ENCODE data around the gene DDR2. TPM values are rescaled to one million over a fixed set of nuclear protein-coding genes. Genes with fewer than 3 reads are reported as not detected.

Gene DDR2
- total RNA-seq, 4 donors from 2014 or later, result 76.5 to 120 (median 103) TPM

DNA sequence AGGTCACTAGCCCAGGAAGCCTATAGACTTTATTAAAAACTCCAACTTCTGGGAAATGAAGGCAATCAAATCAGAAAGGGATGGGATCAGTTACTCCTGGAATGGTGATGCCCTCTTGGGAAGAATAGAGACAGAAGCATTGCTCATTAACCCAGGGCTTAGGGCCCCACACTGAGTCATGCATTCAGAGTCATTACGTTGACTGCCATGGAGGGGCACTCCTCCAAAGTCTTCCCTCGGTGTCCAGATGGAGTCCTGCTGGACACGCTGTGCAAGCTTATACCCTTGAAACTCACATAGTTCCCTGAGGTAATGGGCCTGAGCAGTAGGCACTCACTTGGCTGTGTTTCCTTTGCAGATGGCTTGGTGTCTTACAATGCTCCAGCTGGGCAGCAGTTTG, 123.0 kb downstream of the DDR2 start:
- Histone ChIP-seq H3K27ac (no peak overlapping the region), H3K27me3 (no peaks in the 10 kb centered on the region), H3K9me3 (peaks cover 0 to 5% (median 0%) of the 10 kb centered on the region in 4 donors), H3K4me3 (no peak overlapping the region), H3K4me1 (no peaks in the 10 kb centered on the region), H3K36me3 (peaks cover 0 to 54% (median 3%) of the 10 kb centered on the region in 3 donors)
- TF ChIP-seq, protein P1, sequence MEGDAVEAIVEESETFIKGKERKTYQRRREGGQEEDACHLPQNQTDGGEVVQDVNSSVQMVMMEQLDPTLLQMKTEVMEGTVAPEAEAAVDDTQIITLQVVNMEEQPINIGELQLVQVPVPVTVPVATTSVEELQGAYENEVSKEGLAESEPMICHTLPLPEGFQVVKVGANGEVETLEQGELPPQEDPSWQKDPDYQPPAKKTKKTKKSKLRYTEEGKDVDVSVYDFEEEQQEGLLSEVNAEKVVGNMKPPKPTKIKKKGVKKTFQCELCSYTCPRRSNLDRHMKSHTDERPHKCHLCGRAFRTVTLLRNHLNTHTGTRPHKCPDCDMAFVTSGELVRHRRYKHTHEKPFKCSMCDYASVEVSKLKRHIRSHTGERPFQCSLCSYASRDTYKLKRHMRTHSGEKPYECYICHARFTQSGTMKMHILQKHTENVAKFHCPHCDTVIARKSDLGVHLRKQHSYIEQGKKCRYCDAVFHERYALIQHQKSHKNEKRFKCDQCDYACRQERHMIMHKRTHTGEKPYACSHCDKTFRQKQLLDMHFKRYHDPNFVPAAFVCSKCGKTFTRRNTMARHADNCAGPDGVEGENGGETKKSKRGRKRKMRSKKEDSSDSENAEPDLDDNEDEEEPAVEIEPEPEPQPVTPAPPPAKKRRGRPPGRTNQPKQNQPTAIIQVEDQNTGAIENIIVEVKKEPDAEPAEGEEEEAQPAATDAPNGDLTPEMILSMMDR (IDR thresholded peaks at IDR 0.05), result no peak
- TF ChIP-seq POLR2A (IDR thresholded peaks at IDR 0.05) (no peak), EP300 (IDR thresholded peaks at IDR 0.05) (no peak)
- no peak for DNase-seq (ENCODE audit: low spot score in 2 of 2)
- WGBS, 2 donors, result 86 to 90% methylated on average over 2 to 3 of the region's 3 CpGs

DNA sequence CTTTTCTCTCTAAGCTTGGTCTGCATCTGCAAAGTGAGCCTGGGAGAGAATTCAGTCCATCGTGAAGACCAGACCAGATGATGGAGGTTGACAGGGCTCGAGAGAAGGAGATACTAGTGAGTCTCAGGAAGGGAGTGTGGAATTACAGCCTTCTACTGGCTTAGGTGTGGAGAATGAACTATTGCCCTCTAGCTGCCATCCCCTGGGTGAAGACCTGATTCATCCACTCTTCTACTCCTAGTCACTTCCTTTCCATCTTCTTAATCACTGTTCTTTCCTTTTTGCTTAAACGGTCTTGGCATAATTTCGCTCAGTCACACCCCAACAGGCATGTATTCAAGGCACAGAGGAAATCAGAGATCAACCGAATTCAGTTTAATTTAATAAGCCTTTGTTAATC, 124.3 kb downstream of the DDR2 start:
- Histone ChIP-seq H3K4me3 (no peak overlapping the region), H3K36me3 (peaks cover 3 to 65% (median 3%) of the 10 kb centered on the region in 3 donors)

DNA sequence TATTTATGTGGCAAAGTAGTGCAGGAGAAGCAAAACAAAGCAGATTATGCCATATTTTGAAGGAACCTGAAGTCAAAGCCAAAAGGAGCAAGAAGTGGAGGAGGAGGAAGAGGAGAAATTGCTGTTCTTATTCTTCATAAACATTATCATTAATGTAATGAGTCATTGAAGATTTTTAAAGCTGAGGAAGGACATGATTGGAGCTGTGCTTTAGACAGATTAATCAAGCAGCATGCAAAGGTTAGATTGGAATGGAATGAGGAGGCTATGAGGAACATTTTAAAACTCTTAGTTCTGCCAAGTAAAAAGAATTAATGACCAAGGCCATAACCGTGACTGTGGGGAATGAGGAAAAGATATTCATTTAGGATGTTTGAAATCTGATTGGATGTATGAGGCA, 125.2 kb downstream of the DDR2 start:
- Histone ChIP-seq H3K27me3 (no peaks in the 10 kb centered on the region), H3K27ac (no peak overlapping the region), H3K4me1 (no peaks in the 10 kb centered on the region), H3K9me3 (no peaks in the 10 kb centered on the region), H3K36me3 (peaks cover 3 to 74% (median 3%) of the 10 kb centered on the region in 3 donors), H3K4me3 (no peak overlapping the region)
- TF ChIP-seq, protein P1 (IDR thresholded peaks at IDR 0.05), result no peak
- TF ChIP-seq EP300 (IDR thresholded peaks at IDR 0.05) (no peak), POLR2A (IDR thresholded peaks at IDR 0.05) (no peak)
- DNase-seq (ENCODE audit: low spot score in 2 of 2), result no peak
- 26 to 38% methylated on average over 1 of the region's 1 CpG for WGBS, 2 donors

More for the DNA sequence above, 124.3 kb downstream of the DDR2 start:
- 69 to 71% methylated on average over 5 of the region's 5 CpGs for WGBS, 2 donors
- no peaks in the 10 kb centered on the region for H3K9me3 ChIP-seq
- DNase-seq (ENCODE audit: low spot score in 2 of 2), result no peak
- H3K27ac ChIP-seq, result no peak overlapping the region
- no peaks in the 10 kb centered on the region for H3K4me1 ChIP-seq
- no peak for TF ChIP-seq POLR2A (IDR thresholded peaks at IDR 0.05)
- TF ChIP-seq EP300 (IDR thresholded peaks at IDR 0.05), result no peak
- TF ChIP-seq, protein P1 (IDR thresholded peaks at IDR 0.05), result no peak
- H3K27me3 ChIP-seq, result no peaks in the 10 kb centered on the region

DNA sequence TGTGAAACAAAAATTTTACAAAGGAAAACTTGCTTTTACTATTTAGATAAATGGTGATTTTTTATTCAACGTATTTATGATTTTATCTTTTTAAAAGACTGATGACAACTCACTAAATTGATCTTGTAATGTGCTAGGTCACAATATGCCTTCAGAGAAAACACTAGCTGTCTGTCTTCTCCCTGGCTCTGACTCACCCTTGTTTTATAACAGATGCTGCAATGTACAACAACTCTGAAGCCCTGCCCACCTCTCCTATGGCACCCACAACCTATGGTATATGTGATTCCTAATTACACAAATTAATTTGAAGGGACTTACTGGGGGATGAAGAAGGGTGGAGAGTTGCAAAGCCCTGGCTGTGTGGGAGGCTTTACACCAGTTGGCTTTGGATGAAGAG, 133.5 kb downstream of the DDR2 start:
- 66 to 71% methylated on average over 1 of the region's 1 CpG for WGBS, 2 donors
- peaks cover 0 to 75% (median 3%) of the 10 kb centered on the region in 3 donors for H3K36me3 ChIP-seq
- TF ChIP-seq EP300 (IDR thresholded peaks at IDR 0.05) (no peak), POLR2A (IDR thresholded peaks at IDR 0.05) (no peak)
- TF ChIP-seq, protein P1 (IDR thresholded peaks at IDR 0.05), result no peak

DNA sequence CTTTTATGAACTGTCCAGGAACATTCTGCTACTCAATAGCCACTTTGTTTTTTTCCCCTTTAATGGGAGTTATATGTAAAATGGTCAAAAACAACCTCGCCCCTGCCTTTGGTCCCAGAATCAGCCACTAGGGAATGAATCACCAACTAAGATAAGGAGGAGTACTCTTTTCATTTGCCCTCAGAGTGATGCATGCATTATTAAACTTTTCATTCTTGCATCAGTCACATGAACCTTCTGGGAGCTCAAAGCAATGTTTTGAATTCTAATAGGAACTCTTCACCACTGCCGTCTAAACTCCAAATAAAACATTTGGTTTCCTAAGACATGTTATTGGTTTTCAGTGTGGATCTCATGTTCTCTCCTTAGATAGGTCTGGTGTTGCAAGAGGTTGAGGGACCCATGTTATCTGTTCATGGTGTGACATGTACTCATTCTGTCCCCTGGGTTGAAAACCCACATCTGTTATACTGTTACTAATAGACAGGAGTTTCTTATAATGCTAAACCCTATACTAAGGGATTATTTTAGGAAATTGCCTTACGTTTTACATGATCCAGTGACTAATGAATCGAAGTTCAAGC, 140.4 kb downstream of the DDR2 start:
- H3K4me1 ChIP-seq, result no peaks in the 10 kb centered on the region
- 68 to 74% methylated on average over 4 of the region's 4 CpGs for WGBS, 2 donors
- TF ChIP-seq, protein P1 (IDR thresholded peaks at IDR 0.05), result no peak
- TF ChIP-seq EP300 (IDR thresholded peaks at IDR 0.05), result peak in 1 of 2 donors; percentile 60
- no peaks in the 10 kb centered on the region for H3K27me3 ChIP-seq
- H3K27ac ChIP-seq, result peak overlapping the region in 2 of 4 donors; percentile 7 to 63
- DNase-seq (ENCODE audit: low spot score in 2 of 2), result peak in 1 of 2 donors; percentile 33
- peaks cover 0 to 83% (median 0%) of the 10 kb centered on the region in 3 donors for H3K36me3 ChIP-seq
- no peak overlapping the region for H3K4me3 ChIP-seq
- H3K9me3 ChIP-seq, result no peaks in the 10 kb centered on the region

More for the DNA sequence above, 133.5 kb downstream of the DDR2 start:
- H3K4me1 ChIP-seq, result no peaks in the 10 kb centered on the region
- no peak for DNase-seq (ENCODE audit: low spot score in 2 of 2)
- no peaks in the 10 kb centered on the region for H3K27me3 ChIP-seq
- H3K4me3 ChIP-seq, result no peak overlapping the region
- H3K27ac ChIP-seq, result no peak overlapping the region
- H3K9me3 ChIP-seq, result no peaks in the 10 kb centered on the region
